Measurements from ENCODE around the gene XPO6. TPM values are rescaled to one million over a fixed set of nuclear protein-coding genes. Genes with fewer than 3 reads are reported as not detected.

Gene XPO6
- polyA plus RNA-seq, 1 donor from 2014 or later, result 104 TPM

DNA sequence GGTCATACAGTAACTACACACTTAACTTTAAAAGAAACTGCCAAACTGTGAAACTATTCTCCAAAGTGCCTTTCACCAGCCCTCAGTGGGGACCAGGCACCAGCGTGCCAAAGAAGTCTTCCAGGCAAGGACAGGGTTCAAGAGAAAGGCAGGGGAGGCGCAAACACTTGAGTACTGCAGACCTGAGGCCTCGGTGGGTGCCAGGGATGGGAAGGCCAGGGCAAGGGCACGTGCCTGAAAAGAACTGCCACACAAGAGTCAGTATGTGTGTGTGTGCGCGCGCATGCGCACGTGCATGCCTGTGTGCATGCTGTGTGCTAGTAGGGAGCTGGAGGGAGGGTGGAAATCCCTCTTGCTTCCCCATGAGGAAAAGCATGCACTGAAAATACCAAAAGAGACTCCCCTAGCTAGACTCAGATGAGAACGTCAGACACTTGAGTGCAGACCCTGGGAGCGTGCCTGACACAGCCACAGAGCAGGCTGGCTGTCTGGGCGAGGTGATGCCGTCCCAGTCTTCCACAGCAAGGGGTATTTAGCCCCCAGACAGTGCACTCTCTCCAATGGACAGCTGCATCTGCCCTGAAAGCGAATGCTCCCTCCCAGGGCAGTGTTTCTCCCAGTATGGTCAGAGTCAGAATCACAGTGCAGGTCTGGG lies 108.1 kb downstream of the XPO6 start:
- Histone ChIP-seq H2AFZ (ENCODE audit: low read depth, low read length) (no peak overlapping the region), H3F3A (ENCODE audit: insufficient read depth, low read length, poor library complexity, severe bottlenecking) (no peaks in the 10 kb centered on the region), H3K27ac (ENCODE audit: low read length) (no peak overlapping the region), H3K27me3 (ENCODE audit: insufficient read depth, low read depth, low read length) (no peaks in the 10 kb centered on the region), H3K4me3 (ENCODE audit: low read length) (no peak overlapping the region), H3K9me2 (ENCODE audit: insufficient read depth, low read length) (no peaks in the 10 kb centered on the region), H3K79me2 (replicated peaks; ENCODE audit: insufficient read depth, low read length) (no peaks in the 10 kb centered on the region), H3K4me2 (ENCODE audit: low read length) (no peak overlapping the region), H3K9ac (ENCODE audit: low read length) (no peak overlapping the region), H3K9me3 (ENCODE audit: low read length) (no peaks in the 10 kb centered on the region), H4K20me1 (ENCODE audit: insufficient read depth) (no peaks in the 10 kb centered on the region), H3K36me3 (ENCODE audit: insufficient read depth, low read length) (peaks cover 3% of the 10 kb centered on the region)
- TF ChIP-seq, protein P1, sequence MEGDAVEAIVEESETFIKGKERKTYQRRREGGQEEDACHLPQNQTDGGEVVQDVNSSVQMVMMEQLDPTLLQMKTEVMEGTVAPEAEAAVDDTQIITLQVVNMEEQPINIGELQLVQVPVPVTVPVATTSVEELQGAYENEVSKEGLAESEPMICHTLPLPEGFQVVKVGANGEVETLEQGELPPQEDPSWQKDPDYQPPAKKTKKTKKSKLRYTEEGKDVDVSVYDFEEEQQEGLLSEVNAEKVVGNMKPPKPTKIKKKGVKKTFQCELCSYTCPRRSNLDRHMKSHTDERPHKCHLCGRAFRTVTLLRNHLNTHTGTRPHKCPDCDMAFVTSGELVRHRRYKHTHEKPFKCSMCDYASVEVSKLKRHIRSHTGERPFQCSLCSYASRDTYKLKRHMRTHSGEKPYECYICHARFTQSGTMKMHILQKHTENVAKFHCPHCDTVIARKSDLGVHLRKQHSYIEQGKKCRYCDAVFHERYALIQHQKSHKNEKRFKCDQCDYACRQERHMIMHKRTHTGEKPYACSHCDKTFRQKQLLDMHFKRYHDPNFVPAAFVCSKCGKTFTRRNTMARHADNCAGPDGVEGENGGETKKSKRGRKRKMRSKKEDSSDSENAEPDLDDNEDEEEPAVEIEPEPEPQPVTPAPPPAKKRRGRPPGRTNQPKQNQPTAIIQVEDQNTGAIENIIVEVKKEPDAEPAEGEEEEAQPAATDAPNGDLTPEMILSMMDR (IDR thresholded peaks at IDR 0.05; ENCODE audit: poor library complexity, severe bottlenecking), result no peak
- TF ChIP-seq RAD21 (conservative IDR thresholded peaks at IDR 0.05), result no peak
- no peak for TF ChIP-seq SMC3 (conservative IDR thresholded peaks at IDR 0.05; ENCODE audit: poor library complexity)
- TF ChIP-seq, protein P2, sequence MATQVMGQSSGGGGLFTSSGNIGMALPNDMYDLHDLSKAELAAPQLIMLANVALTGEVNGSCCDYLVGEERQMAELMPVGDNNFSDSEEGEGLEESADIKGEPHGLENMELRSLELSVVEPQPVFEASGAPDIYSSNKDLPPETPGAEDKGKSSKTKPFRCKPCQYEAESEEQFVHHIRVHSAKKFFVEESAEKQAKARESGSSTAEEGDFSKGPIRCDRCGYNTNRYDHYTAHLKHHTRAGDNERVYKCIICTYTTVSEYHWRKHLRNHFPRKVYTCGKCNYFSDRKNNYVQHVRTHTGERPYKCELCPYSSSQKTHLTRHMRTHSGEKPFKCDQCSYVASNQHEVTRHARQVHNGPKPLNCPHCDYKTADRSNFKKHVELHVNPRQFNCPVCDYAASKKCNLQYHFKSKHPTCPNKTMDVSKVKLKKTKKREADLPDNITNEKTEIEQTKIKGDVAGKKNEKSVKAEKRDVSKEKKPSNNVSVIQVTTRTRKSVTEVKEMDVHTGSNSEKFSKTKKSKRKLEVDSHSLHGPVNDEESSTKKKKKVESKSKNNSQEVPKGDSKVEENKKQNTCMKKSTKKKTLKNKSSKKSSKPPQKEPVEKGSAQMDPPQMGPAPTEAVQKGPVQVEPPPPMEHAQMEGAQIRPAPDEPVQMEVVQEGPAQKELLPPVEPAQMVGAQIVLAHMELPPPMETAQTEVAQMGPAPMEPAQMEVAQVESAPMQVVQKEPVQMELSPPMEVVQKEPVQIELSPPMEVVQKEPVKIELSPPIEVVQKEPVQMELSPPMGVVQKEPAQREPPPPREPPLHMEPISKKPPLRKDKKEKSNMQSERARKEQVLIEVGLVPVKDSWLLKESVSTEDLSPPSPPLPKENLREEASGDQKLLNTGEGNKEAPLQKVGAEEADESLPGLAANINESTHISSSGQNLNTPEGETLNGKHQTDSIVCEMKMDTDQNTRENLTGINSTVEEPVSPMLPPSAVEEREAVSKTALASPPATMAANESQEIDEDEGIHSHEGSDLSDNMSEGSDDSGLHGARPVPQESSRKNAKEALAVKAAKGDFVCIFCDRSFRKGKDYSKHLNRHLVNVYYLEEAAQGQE (IDR thresholded peaks at IDR 0.05; ENCODE audit: borderline replicate concordance), result no peak
- no peak for TF ChIP-seq MXI1 (conservative IDR thresholded peaks at IDR 0.05; ENCODE audit: poor library complexity, severe bottlenecking)
- no peak for TF ChIP-seq EP300 (conservative IDR thresholded peaks at IDR 0.05; ENCODE audit: poor library complexity, severe bottlenecking)
- no peak for TF ChIP-seq TAF1 (IDR thresholded peaks at IDR 0.05; ENCODE audit: low read depth)
- TF ChIP-seq POLR2AphosphoS5 (IDR thresholded peaks at IDR 0.05), result no peak
- TF ChIP-seq EZH2 (IDR thresholded peaks at IDR 0.05; ENCODE audit: borderline replicate concordance, insufficient read depth, low read length, poor library complexity, severe bottlenecking), result no peak

DNA sequence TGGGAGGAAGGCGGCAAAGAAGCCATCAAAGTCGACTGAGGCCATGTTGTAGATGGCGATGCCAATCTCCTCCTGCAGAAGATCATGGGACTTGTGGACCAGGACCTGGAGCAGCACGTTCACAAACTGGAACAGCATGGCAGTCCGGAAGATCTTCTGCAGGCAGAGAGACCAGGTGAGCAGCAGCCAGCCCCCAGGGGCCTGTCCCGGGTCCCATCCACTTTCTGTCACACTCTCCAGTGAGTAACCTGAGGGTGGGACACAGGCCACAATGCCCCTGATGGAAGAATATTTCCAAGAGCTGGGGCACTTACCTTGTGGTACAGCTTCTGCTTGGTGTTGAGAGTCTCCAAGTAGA lies 110.3 kb downstream of the XPO6 start:
- no peaks in the 10 kb centered on the region for H3F3A ChIP-seq (ENCODE audit: insufficient read depth, low read length, poor library complexity, severe bottlenecking)
- H3K9me2 ChIP-seq (ENCODE audit: insufficient read depth, low read length), result no peaks in the 10 kb centered on the region
- no peak overlapping the region for H3K4me3 ChIP-seq (ENCODE audit: low read length)
- no peaks in the 10 kb centered on the region for H3K27me3 ChIP-seq (ENCODE audit: insufficient read depth, low read depth, low read length)
- H3K27ac ChIP-seq (ENCODE audit: low read length), result no peak overlapping the region
- no peaks in the 10 kb centered on the region for H3K9me3 ChIP-seq (ENCODE audit: low read length)
- no peak overlapping the region for H2AFZ ChIP-seq (ENCODE audit: low read depth, low read length)
- TF ChIP-seq TAF1 (IDR thresholded peaks at IDR 0.05; ENCODE audit: low read depth), result no peak
- TF ChIP-seq POLR2AphosphoS5 (IDR thresholded peaks at IDR 0.05), result no peak
- TF ChIP-seq, protein P2 (IDR thresholded peaks at IDR 0.05; ENCODE audit: borderline replicate concordance), result no peak
- TF ChIP-seq, protein P1 (IDR thresholded peaks at IDR 0.05; ENCODE audit: poor library complexity, severe bottlenecking), result no peak
- no peak for TF ChIP-seq EP300 (conservative IDR thresholded peaks at IDR 0.05; ENCODE audit: poor library complexity, severe bottlenecking)
- TF ChIP-seq EZH2 (IDR thresholded peaks at IDR 0.05; ENCODE audit: borderline replicate concordance, insufficient read depth, low read length, poor library complexity, severe bottlenecking), result no peak
- TF ChIP-seq SMC3 (conservative IDR thresholded peaks at IDR 0.05; ENCODE audit: poor library complexity), result no peak
- no peak for TF ChIP-seq MXI1 (conservative IDR thresholded peaks at IDR 0.05; ENCODE audit: poor library complexity, severe bottlenecking)
- TF ChIP-seq RAD21 (conservative IDR thresholded peaks at IDR 0.05), result no peak
- no peak overlapping the region for H3K4me2 ChIP-seq (ENCODE audit: low read length)
- H4K20me1 ChIP-seq (ENCODE audit: insufficient read depth), result no peaks in the 10 kb centered on the region
- H3K36me3 ChIP-seq (ENCODE audit: insufficient read depth, low read length), result peaks cover 3% of the 10 kb centered on the region
- H3K79me2 ChIP-seq (replicated peaks; ENCODE audit: insufficient read depth, low read length), result no peaks in the 10 kb centered on the region
- no peak overlapping the region for H3K9ac ChIP-seq (ENCODE audit: low read length)
